Measurements from ENCODE around the gene ZNF280C.

The ZNF280C gene

GRCh38 chrX:130184857-130185256 lies 83.8 kb downstream of the ZNF280C start:
- DNase-seq (ENCODE audit: insufficient read length, low spot score) (no peak), FAIRE-seq (peak; percentile 58)
- TF ChIP-seq TAF1 (IDR thresholded peaks at IDR 0.05; ENCODE audit: low read depth, low read length), result no peak
- TF ChIP-seq POLR2AphosphoS5 (IDR thresholded peaks at IDR 0.05; ENCODE audit: low read depth, low read length), result no peak
- no peak for TF ChIP-seq PAX5 (IDR thresholded peaks at IDR 0.05; ENCODE audit: insufficient read depth, low read length, severe bottlenecking)

DNA sequence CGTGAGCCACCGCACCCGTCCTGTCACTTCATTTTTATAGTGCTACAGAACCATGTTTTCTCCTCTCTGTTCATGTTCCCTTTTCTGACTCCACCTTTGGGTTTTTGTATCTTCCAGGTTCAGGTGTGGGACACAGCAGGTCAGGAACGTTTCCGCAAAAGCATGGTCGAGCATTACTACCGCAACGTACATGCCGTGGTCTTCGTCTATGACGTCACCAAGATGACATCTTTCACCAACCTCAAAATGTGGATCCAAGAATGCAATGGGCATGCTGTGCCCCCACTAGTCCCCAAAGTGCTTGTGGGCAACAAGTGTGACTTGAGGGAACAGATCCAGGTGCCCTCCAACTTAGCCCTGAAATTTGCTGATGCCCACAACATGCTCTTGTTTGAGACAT lies 84.5 kb downstream of the ZNF280C start:
- FAIRE-seq (peak; percentile 69), DNase-seq (ENCODE audit: insufficient read length, low spot score) (no peak)
- TF ChIP-seq SPI1 (IDR thresholded peaks at IDR 0.05; ENCODE audit: low read depth, low read length) (no peak), POU2F2 (IDR thresholded peaks at IDR 0.05; ENCODE audit: low read depth, low read length) (no peak), TAF1 (IDR thresholded peaks at IDR 0.05; ENCODE audit: low read depth, low read length) (no peak), PAX5 (IDR thresholded peaks at IDR 0.05; ENCODE audit: insufficient read depth, low read length, severe bottlenecking) (no peak), POLR2AphosphoS5 (IDR thresholded peaks at IDR 0.05; ENCODE audit: low read depth, low read length) (no peak), POLR2A (IDR thresholded peaks at IDR 0.05; ENCODE audit: low read depth, low read length) (no peak)

GRCh38 chrX:130179579-130180215 lies 89.0 kb downstream of the ZNF280C start:
- TF ChIP-seq POLR2AphosphoS5 (IDR thresholded peaks at IDR 0.05; ENCODE audit: low read depth, low read length) (no peak), PAX5 (IDR thresholded peaks at IDR 0.05; ENCODE audit: insufficient read depth, low read length, severe bottlenecking) (no peak), POU2F2 (IDR thresholded peaks at IDR 0.05; ENCODE audit: low read depth, low read length) (no peak), SPI1 (IDR thresholded peaks at IDR 0.05; ENCODE audit: low read depth, low read length) (no peak), POLR2A (IDR thresholded peaks at IDR 0.05; ENCODE audit: low read depth, low read length) (no peak), TAF1 (IDR thresholded peaks at IDR 0.05; ENCODE audit: low read depth, low read length) (no peak)
- FAIRE-seq, result peak; percentile 88
- DNase-seq (ENCODE audit: insufficient read length, low spot score), result no peak

- DNase-seq (ENCODE audit: insufficient read length, low spot score) (no peak), FAIRE-seq (no peak)
- TF ChIP-seq POU2F2 (IDR thresholded peaks at IDR 0.05; ENCODE audit: low read depth, low read length) (no peak), TAF1 (IDR thresholded peaks at IDR 0.05; ENCODE audit: low read depth, low read length) (no peak), PAX5 (IDR thresholded peaks at IDR 0.05; ENCODE audit: insufficient read depth, low read length, severe bottlenecking) (no peak), POLR2AphosphoS5 (IDR thresholded peaks at IDR 0.05; ENCODE audit: low read depth, low read length) (no peak), SPI1 (IDR thresholded peaks at IDR 0.05; ENCODE audit: low read depth, low read length) (no peak), POLR2A (IDR thresholded peaks at IDR 0.05; ENCODE audit: low read depth, low read length) (no peak)
These were observed 89.5 kb downstream of the ZNF280C start for GRCh38 chrX:130179170-130179569.

DNA sequence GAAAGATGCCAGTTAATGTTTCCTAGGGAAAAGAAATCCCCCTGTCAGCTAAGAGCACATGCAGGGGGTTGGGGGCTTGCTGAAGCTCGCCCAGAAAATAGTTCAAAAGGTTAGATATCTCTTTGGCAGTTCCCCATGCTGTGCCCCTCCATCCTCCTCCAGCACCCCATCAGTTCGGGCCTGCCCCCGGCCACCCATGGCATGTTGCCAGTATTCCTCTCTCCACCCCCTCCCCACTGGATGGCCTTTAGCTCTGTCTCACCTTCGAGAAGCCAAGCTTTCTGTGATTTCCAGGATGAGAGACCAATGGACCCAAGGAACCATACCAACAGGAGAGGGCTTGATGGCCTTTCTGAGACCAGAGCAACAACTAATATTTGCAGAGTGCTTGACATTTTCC lies 91.8 kb downstream of the ZNF280C start:
- TF ChIP-seq SPI1 (IDR thresholded peaks at IDR 0.05; ENCODE audit: low read depth, low read length) (no peak), TAF1 (IDR thresholded peaks at IDR 0.05; ENCODE audit: low read depth, low read length) (no peak), POLR2A (IDR thresholded peaks at IDR 0.05; ENCODE audit: low read depth, low read length) (no peak), POLR2AphosphoS5 (IDR thresholded peaks at IDR 0.05; ENCODE audit: low read depth, low read length) (no peak), POU2F2 (IDR thresholded peaks at IDR 0.05; ENCODE audit: low read depth, low read length) (no peak), PAX5 (IDR thresholded peaks at IDR 0.05; ENCODE audit: insufficient read depth, low read length, severe bottlenecking) (no peak)
- DNase-seq (ENCODE audit: insufficient read length, low spot score) (no peak), FAIRE-seq (no peak)

DNA sequence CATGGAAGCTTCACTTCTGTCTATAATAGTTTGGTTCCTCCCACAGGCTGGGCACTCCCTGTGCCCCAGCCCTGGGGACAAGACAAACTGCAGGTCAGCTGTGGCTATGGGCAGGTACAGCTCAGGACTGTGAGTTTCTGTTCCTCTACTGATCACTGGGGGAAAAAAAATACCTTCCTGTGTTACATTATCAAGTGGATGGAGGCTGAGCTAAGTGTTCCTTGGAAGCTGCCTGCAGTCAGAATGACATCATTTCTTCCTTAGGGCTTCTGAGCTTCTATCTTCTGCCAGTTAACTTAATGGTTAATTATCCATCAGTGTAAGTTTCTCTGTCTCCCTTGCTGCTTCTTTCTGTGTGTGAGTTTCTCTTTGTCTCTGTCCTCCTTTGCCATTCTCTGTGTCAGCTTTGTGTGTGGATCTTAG lies 92.3 kb downstream of the ZNF280C start:
- FAIRE-seq (peak; percentile 86), DNase-seq (ENCODE audit: insufficient read length, low spot score) (no peak)
- TF ChIP-seq POLR2AphosphoS5 (IDR thresholded peaks at IDR 0.05; ENCODE audit: low read depth, low read length) (no peak), SPI1 (IDR thresholded peaks at IDR 0.05; ENCODE audit: low read depth, low read length) (peak; percentile 83)

- TF ChIP-seq PAX5 (IDR thresholded peaks at IDR 0.05; ENCODE audit: insufficient read depth, low read length, severe bottlenecking) (no peak), SPI1 (IDR thresholded peaks at IDR 0.05; ENCODE audit: low read depth, low read length) (no peak), POLR2AphosphoS5 (IDR thresholded peaks at IDR 0.05; ENCODE audit: low read depth, low read length) (no peak), POLR2A (IDR thresholded peaks at IDR 0.05; ENCODE audit: low read depth, low read length) (no peak), POU2F2 (IDR thresholded peaks at IDR 0.05; ENCODE audit: low read depth, low read length) (no peak), TAF1 (IDR thresholded peaks at IDR 0.05; ENCODE audit: low read depth, low read length) (no peak)
- FAIRE-seq (no peak), DNase-seq (ENCODE audit: insufficient read length, low spot score) (no peak)
These were observed 93.8 kb downstream of the ZNF280C start for GRCh38 chrX:130174937-130175336.

DNA sequence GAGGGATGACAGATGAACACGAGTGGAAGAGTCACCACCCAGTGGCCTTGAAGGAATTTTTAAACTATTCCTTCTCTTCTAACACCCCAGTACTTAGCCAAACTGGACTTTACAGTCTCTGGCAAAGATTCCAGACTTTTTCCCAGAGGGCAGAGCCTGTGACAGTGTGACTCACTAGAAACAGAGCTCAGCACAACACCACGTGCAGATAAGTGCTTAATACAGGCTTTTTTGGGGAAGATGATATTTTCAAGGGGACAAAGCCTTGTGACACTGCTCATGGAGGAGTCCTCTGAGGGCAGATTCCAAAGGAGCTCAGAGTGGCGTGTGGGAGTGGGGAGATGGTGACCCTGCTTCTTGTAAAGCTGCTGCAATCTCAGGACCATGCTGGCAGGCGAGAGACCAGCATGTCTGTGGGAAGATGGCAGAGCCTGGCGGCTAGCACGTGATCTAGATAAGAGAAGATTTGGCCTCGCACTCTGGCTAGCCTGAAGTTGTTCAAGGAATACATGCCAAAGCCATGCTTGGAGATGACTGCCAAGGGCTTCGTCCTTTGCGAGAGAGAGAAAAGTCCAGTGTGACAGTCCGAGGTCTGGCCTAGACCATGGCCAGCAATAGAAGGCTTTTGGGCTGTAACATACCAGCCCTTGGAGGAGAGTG lies 94.5 kb downstream of the ZNF280C start:
- no peak for DNase-seq (ENCODE audit: insufficient read length, low spot score)
- TF ChIP-seq POLR2A (IDR thresholded peaks at IDR 0.05; ENCODE audit: low read depth, low read length), result no peak
- no peak for TF ChIP-seq POLR2AphosphoS5 (IDR thresholded peaks at IDR 0.05; ENCODE audit: low read depth, low read length)
- TF ChIP-seq TAF1 (IDR thresholded peaks at IDR 0.05; ENCODE audit: low read depth, low read length), result no peak
- no peak for TF ChIP-seq PAX5 (IDR thresholded peaks at IDR 0.05; ENCODE audit: insufficient read depth, low read length, severe bottlenecking)
- peak; percentile 41 for FAIRE-seq

DNA sequence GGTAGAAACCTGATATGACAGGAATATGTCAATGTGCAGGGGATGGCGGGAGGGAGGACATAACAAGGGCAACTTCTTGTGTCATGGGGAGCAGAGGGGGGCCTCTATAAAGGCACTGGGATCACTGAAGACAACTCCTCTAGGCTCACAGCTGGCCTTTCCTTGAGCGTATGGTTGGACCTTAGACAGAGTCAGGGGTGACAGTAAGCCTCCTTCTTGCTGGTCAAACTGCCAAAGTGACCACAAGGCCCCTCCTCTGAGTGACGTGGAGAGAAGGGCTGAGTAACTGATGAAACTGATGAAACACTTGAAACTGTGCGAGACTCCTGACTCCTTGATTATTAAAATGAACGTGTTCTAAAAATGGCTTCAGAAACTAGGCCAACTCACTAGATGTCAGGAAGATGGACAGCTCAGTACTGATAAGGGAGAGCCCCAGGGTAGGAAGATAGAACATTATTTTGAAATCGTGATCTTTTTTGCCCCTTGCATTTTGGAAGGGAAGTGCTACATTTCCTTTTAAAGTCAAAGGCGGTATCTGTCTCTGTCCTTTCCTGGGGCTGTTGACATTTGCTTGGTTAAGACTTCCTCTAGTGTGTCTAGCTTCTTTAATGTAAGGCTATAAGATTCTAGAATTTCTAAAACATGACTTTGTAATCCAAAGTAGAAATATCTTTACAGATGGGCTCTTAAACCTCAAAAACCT lies 95.4 kb downstream of the ZNF280C start:
- DNase-seq (ENCODE audit: insufficient read length, low spot score) (no peak), FAIRE-seq (peak; percentile 98)
- TF ChIP-seq TAF1 (IDR thresholded peaks at IDR 0.05; ENCODE audit: low read depth, low read length), result no peak
- TF ChIP-seq POLR2AphosphoS5 (IDR thresholded peaks at IDR 0.05; ENCODE audit: low read depth, low read length), result no peak
- peak; percentile 52 for TF ChIP-seq SPI1 (IDR thresholded peaks at IDR 0.05; ENCODE audit: low read depth, low read length)

Measured in GM12891 (cell line).